Lung (tissue), 12 donors: Measurements from ENCODE around the gene RBM4. TPM values are rescaled to one million over a fixed set of nuclear protein-coding genes. Genes with fewer than 3 reads are reported as not detected.

Experiments used
- ATAC-seq: fragments of 200-7000 bp; cut with Tn5 transposase; one replicate; pipeline ENCODE4 v1.9.1; 2020; ENCODE audit warnings: moderate number of reproducible peaks; ENCODE audit not compliant: insufficient read depth, low FRiP score
- DNase-seq, 3 donors: peaks; one replicate each; pipeline ENCODE4 v3.0.0-alpha.2; 2013 to 2017
- H3K27ac ChIP-seq, 2 donors: one replicate each; pipeline ENCODE4 v1.5.1; 2013; ENCODE audit warnings: mild to moderate bottlenecking in 2 of 2, moderate library complexity in 2 of 2, control low read depth in 1 of 2, inconsistent platforms in 1 of 2, low read depth in 1 of 2, low read length in 1 of 2
- H3K27me3 ChIP-seq, 3 donors: one replicate each; pipeline ENCODE4 v1.5.1; 2013; ENCODE audit warnings: low read length in 2 of 3; ENCODE audit not compliant: control insufficient read depth in 3 of 3, insufficient read depth in 3 of 3
- H3K36me3 ChIP-seq, 4 donors: one replicate each; pipeline ENCODE4 v1.5.1; 2013; ENCODE audit warnings: low read length in 4 of 4, mild to moderate bottlenecking in 1 of 4, moderate library complexity in 1 of 4; ENCODE audit not compliant: control insufficient read depth in 4 of 4, insufficient read depth in 4 of 4
- H3K4me1 ChIP-seq, 5 donors: one replicate each; pipeline ENCODE4 v1.5.1; 2013; ENCODE audit warnings: low read length in 5 of 5, mild to moderate bottlenecking in 2 of 5, moderate library complexity in 1 of 5; ENCODE audit not compliant: control insufficient read depth in 5 of 5, insufficient read depth in 5 of 5
- H3K4me3 ChIP-seq: one replicate; pipeline ENCODE4 v1.5.1; 2013; ENCODE audit warnings: mild to moderate bottlenecking, control low read depth, moderate library complexity
- H3K9ac ChIP-seq, 2 donors: one replicate each; pipeline ENCODE4 v1.5.1; 2013; ENCODE audit warnings: low read length in 2 of 2, control low read depth in 1 of 2; ENCODE audit not compliant: insufficient read depth in 1 of 2
- H3K9me3 ChIP-seq, 4 donors: one replicate each; pipeline ENCODE4 v1.5.1; 2013; ENCODE audit warnings: low read length in 3 of 4, mild to moderate bottlenecking in 1 of 4, moderate library complexity in 1 of 4; ENCODE audit not compliant: control insufficient read depth in 4 of 4, insufficient read depth in 3 of 4
- CTCF ChIP-seq: IDR thresholded peaks from 2 replicates; pipeline ENCODE4 v1.5.1; 2012; ENCODE audit warnings: mild to moderate bottlenecking; ENCODE audit errors: control extremely low read depth, extremely low read depth
- WGBS, 2 donors: extraction: QIAGEN DNeasy Blood & Tissue Kit; methylation state at CpG; one replicate each; pipeline ENCODE4 v1.1.7; 2013; 5-methylcytosine and 5-hydroxymethylcytosine counted together
- polyA plus RNA-seq, 2 donors: library from polyadenylated mRNA; stranded (reverse); fragments of 200-250 nt; gene quantifications; one replicate each; pipeline ENCODE4 v1.2.1, GENCODE V29; 2013
- total RNA-seq, 2 donors: library from RNA; depleted of rRNA in 1 of 2; stranded (reverse); fragments of >200 nt in 1 of 2; gene quantifications; one replicate each; pipeline ENCODE4 v1.2.1, GENCODE V29; 2014 to 2021
- donor health status: control.
- donor health status: control.
- donor health status: Bipolar disorder and iron deficiency.
- donor health status: healthy.
- donor health status: DM: yes; HTN: yes; CAD: no.

The RBM4 gene
- total and polyA plus RNA-seq, 4 donors, result 77.2 to 153 (median 101) TPM

- no peak for ATAC-seq
- H3K4me3 ChIP-seq, result no peak overlapping the region
- no peak for TF ChIP-seq CTCF
- peaks cover 0 to 11% (median 4%) of the 10 kb centered on the region in 5 donors for H3K4me1 ChIP-seq
- H3K27ac ChIP-seq, result no peak overlapping the region
- peaks cover 19 to 67% (median 61%) of the 10 kb centered on the region in 4 donors for H3K36me3 ChIP-seq
- H3K27me3 ChIP-seq, result no peaks in the 10 kb centered on the region
- H3K9me3 ChIP-seq, result no peaks in the 10 kb centered on the region
- 95 to 97% methylated on average over 19 to 26 of the region's 26 CpGs for WGBS, 2 donors
- no peak overlapping the region for H3K9ac ChIP-seq
- no peak for DNase-seq
Measured at GRCh38 chr11:66625041-66625751, 13.3 kb upstream of the RBM4 start.

GRCh38 chr11:66625752-66626149 lies 12.8 kb upstream of the RBM4 start:
- Histone ChIP-seq H3K36me3 (peaks cover 19 to 67% (median 61%) of the 10 kb centered on the region in 4 donors), H3K4me1 (peaks cover 0 to 10% (median 0%) of the 10 kb centered on the region in 5 donors), H3K27ac (no peak overlapping the region), H3K9ac (no peak overlapping the region), H3K9me3 (no peaks in the 10 kb centered on the region), H3K27me3 (no peaks in the 10 kb centered on the region), H3K4me3 (no peak overlapping the region)
- DNase-seq (no peak), ATAC-seq (no peak)
- 95 to 97% methylated on average over 9 of the region's 9 CpGs for WGBS, 2 donors
- TF ChIP-seq CTCF, result no peak

GRCh38 chr11:66626382-66626781 lies 12.1 kb upstream of the RBM4 start:
- no peak for DNase-seq
- ATAC-seq, result no peak
- TF ChIP-seq CTCF, result no peak

More at GRCh38 chr11:66626382-66626781, 12.1 kb upstream of the RBM4 start:
- 96 to 97% methylated on average over 25 of the region's 25 CpGs for WGBS, 2 donors
- no peaks in the 10 kb centered on the region for H3K9me3 ChIP-seq
- H3K36me3 ChIP-seq, result peaks cover 19 to 67% (median 60%) of the 10 kb centered on the region in 4 donors
- no peak overlapping the region for H3K27ac ChIP-seq
- H3K4me1 ChIP-seq, result peaks cover 0 to 10% (median 0%) of the 10 kb centered on the region in 5 donors
- no peak overlapping the region for H3K9ac ChIP-seq
- H3K27me3 ChIP-seq, result no peaks in the 10 kb centered on the region
- H3K4me3 ChIP-seq, result no peak overlapping the region
